Left forelimb (tissue), 1 donor: ENCODE results near the gene HEATR9.

Experiments used
- DNase-seq: peaks from one replicate; pipeline ENCODE4 v3.0.0-alpha.2; 2018; ENCODE audit warnings: low spot score

The HEATR9 gene

GRCh38 chr17:35808240-35808961 is 60.3 kb downstream of the HEATR9 start:
- no peak for DNase-seq

GRCh38 chr17:35807371-35808144 is 61.1 kb downstream of the HEATR9 start:
- no peak for DNase-seq
